Hippocampal formation (tissue), 2 donors: ENCODE data around the gene INTS15.
"Not testable (repeated sequence)": the region's sequence is repeated elsewhere in the genome, so short reads cannot be mapped to it uniquely, and the experiment has no call there.

Experiments used
- DNase-seq, 2 donors: peaks; one replicate each; lab custom pipeline; 2025; lab: John Stamatoyannopoulos, UW

Gene INTS15

DNA sequence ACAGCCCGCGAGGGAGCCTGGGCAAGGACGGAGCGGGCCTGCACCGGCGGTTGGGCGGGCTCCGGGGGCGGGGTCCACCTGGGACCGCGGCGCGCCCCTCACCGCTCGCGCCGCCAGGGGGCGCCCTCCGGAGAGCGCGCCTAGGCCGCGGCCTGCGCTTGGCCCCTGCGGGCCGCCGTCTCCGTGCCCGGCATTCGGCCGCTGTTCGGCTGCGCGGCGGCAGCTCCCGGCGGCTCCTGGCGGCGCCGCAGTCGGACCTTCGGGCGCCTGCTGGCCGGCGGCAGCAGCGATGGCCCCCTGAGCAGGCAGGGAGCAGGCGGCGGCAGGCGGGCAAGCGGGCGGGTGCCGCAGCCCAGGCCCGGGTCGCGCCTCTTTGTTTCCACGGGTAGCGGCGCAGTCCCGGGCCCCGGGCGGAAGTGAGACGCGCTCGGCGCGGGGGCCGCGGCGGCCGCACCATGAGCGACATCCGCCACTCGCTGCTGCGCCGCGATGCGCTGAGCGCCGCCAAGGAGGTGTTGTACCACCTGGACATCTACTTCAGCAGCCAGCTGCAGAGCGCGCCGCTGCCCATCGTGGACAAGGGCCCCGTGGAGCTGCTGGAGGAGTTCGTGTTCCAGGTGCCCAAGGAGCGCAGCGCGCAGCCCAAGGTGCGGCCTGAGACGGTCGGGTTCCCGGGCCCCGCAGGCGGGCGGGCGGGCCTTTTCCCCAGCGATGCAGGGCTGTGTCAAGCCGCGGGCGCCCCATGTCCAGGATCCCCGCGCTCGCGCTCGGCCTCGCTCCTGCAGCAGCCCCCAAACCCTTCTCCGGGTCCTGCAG lies at the start of gene INTS15:
INTS15 (plus strand) TSS at position 193 of the 816 bp plus-strand sequence; CDS start at position 456, 263 bp downstream.
- DNase-seq, result peak; percentile 57 to 66

DNA sequence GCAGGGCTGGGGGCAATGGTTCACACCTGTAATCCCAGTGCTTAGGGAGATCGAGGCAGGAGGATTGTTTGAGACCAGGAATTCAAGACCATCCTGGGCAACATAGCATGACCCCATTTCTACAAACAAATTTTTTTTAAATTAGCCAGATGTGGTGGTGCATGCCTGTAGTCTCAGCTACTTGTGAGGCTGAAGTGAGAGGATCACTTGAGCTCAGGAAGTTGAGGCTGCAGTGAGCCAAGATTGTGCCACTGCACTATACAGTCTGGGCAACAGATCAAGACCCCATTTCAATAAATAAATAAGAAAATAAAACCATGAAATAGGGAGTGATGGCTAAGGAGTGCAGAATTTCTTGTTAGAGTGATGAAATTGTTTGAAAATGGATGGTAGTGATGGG lies 47.5 kb upstream of the INTS15 start:
- DNase-seq, result no peak

DNA sequence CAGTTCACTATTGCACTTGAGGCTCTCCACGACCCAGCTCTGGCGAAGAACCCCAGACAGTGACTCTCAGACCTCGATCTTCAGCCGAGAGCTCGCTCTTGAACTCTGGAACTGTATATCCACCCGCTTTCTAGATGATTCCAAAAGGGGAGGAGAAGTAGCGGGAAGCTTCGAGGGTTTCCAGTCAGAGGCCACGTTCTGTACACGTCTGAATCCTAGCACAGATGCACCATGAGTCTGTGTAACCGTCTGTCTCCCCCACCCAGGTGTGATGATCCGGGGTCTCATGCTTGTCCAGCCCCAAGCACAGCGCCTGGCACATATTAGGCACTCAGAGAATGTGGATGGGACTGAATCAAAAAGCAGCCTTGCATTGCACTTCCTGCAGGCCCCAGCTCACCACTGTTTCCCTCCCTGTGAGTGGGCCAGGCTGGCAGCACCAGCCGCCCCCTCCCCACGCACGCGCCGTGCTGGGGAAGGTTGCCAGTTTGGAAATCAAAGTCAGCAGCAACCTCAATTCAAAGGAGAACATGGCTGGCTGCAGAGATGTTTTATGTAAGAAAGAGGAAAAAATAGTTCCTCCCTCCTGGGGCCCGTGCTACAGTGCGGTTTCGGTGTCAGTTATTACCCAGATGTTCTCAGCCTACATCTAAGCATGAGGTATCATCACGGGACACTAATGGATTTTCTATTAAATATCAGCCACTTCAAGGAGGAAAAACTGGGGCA lies 44.3 kb upstream of the INTS15 start:
- no peak for DNase-seq

DNA sequence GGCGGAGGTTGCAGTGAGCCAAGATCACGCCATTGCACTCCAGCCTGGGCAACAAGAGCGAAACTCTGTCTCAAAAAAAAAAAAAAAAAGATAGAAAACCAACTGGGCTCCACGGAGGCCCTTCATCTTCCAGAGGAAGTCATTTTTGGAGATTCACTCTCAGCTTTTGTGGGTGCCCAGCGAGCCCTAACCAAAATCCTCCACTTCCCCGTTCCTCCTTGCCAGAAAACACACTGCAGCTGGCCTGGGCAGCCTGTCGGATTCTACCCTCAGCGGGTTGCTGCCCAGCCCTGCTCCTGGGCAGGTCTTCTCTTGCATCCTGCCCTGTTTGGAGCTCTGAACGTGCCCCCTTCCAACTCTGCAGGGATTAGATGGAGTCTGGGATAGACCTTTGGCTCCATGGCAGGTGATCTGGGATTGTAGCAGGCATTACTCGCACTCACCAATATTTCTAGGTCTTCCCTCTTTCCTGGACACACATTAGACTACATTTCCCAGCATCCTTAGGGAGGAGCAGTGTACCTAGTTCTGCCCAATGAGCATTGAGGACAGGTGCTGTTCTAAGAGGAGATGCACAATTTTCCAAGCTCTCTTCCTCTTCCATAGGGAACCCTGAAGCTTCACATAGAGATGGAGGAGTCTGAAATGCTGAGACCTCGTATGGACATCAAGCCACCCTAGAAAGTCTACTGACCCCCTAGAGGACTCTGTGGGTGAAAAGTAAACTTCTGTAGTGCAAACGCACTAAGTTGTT lies 43.1 kb upstream of the INTS15 start:
- DNase-seq, result no peak

DNA sequence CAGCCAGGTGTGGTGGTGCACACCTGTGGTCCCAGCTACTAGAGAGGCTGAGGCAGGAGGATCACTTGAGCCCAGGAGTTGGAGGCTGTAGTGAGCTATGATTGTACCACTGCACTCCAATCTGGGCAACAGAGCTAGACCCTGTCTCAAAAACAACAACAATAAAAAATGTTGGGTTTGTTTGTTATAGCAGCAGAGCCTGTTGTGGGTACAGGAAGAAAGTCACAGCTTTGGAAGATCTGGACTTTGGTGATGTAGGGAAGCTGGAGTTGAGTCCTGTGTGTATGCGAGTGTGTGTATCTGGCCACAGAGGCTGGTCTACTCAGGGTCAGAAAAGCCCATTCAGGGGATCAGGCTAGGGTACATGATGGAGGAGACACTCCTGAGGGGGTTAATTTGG lies 42.4 kb upstream of the INTS15 start:
- no peak for DNase-seq

DNA sequence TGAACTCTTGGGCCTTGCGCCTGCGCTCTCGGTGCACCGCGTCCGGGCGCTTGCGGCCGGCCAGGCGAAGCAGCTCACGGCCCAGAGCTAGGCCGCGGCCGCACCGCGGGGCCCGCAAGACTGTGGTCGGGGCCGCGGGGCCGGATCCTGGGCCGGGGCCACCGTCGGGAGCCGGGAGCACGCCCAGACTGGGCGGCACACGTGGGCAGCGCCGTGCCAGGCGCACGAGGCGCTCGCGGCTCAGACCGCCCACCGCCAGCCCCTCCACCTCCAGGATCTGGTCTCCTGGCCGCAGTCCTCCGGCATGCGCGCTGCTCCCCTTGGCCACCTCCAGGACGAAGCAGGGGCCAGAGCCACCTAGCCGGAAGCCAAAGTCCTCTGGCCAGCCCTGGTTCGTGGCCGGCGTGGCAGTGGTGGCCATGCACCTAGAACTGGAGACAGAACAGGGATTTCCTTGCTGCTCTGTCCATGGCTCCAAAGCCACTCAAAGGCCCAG lies 38.8 kb upstream of the INTS15 start, which contains the start of gene GRID2IP:
GRID2IP (minus strand) TSS at position 446 of the 496 bp plus-strand sequence; CDS start at position 421, 25 bp downstream.
- DNase-seq, result no peak

DNA sequence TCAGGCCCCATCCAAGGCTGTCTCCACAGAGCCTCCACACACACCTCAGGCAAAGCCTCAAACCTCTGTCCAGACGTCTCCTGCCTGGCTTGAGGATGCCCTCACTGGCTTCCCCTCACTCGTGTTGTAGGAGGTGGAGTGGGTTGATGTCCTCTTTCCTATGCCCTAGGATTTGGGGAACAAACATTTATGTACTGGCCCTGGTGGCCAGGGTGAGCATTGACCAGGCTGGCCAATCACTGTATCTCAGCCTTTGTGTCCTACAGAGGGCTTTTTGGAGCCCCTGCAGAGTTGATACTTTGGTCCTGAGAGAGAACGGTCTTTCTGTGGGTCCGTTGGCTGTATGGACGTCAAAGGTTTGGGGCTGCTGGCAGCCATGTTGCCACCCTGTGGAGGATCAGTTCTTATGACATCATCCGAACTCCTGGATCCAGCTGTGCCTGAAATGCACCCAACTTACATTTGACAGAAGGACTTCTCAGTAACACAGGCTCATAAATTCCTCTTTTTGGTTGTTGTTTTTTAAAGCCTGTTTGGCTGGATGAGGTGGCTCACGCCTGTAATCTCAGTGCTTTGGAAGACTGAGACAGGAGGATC lies 36.3 kb upstream of the INTS15 start:
- DNase-seq, result no peak

DNA sequence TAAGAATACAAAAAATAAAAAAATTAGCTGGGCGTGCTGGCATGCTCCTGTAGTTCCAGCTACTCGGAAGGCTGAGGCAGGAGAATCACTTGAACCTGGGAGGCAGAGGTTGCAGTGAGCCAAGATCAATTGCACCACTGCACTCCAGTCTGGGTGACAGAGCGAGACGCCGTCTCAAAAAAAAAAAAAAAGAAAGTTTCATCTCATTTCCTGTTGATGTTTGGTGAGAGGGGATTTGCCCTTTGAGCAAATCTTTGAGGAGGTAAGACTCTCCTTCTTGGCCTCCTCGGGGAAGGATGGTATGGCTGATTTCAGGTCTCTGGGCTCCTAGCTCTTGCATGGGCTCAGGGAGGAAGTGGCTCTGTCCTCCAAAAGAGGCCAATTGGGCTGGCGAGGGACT lies 35.0 kb upstream of the INTS15 start:
- DNase-seq, result no peak

DNA sequence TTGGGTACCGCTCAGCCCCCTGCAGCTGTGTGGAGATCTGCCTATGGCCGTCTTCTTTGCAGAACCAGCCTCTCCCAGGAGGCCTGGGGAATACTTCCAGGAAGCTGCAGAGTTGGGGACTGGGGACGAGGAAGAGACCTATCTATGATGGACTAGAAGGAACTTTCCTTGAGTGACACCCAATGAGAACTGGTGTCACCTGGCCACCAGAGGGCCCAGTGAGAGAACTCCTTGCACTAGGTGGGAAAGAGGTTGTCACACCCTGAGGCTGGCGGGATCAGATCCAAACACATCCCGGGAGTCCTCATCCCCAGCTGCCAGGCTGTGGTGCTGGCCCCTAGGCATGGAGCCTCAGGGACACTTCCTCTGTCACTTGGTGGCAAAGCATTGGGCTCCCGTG lies 33.6 kb upstream of the INTS15 start:
- DNase-seq, result no peak

DNA sequence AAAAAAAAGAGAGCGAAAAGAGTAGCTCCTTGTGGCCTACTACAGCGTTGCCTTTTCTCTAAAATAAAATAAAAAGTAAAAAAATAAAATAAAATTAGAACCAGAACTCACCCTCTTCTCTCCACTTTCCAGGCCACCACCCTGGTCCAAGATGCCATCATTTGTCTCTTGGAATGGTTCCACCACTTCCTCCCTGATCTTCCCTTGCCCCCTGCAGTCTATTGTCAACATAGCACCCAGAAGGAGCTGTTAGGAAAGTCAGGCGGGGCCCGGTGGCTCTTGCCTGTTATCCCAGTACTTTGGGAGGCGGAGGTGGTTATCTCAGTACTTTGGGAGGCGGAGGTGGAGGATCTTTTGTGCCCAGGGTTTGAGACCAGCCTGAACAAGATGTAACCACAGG lies 31.0 kb upstream of the INTS15 start:
- DNase-seq, result no peak

DNA sequence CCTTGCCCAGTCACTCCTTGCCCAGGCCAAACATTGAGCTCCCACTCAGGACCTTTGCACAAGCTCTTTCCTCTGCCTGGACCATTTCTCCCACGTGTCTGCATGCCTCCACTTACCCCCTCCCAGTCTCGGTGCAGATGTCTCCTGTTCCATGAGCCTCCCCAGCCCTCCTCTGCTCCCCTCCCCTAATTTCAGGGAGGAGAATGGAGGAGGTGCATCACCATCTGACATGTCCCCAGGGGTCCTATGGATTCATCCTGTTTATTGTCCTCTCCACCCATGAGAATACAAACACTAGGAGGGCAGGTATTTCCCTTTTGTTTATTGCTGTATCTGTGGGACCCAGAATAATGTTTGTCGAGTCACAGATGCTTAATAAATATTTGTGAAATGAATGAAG lies 29.9 kb upstream of the INTS15 start:
- no peak for DNase-seq

DNA sequence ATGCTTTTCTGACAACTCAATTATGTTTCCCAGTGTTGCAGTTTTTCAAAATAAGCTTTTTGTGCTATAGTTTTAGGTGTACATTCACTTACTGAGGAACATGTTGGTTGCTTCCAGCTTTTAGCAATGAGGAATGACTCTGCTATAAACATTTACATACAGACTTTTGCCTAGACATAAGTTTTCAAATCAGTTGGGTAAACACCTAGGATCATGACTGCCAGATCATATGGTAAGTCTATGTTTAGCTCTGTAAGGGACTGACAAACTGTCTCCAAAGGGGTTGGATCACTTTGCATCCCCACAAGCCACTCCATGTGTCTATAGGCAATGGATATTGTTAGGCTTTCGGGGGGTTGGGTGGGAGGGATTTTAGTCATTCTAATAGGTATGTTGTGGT lies 27.7 kb upstream of the INTS15 start:
- no peak for DNase-seq

DNA sequence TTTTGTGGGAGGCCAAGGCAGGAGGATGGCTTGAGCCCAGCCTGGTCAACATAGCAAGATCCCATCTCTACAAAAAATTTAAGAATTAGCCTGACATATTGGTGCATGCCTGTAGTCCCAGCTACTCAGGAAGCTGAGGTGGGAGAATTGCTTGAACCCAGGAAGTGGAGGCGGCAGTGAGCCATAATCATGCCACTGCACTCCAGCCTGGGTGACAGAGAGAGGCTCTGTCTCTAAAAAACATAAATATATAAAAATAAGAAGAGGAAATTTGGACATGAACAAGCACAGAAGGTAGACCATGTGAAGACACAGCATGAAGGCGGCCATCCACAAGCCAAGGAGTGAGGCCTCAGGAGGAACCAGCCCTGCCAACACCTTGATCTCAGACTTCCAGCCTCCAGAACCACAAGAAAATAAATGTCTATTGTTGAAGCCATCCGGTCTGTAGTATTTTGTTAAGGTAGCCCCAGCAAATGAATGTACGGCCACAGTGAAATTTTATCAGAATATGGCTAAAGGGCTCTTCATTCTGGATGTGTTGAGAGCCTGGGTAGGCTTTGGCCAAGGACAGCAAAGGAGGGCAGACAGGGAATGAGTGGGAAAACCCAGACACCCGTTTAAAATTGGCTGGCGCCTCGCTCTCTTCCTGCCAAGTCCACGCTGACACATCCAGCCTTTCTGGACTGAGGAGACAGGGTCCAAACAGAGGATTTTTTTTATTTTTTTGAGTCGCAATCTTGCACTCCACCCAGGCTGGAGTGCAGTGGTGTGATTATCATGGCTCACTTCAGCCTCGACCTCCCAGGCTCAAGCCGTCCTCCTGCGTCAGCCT lies 25.7 kb upstream of the INTS15 start:
- no peak for DNase-seq

DNA sequence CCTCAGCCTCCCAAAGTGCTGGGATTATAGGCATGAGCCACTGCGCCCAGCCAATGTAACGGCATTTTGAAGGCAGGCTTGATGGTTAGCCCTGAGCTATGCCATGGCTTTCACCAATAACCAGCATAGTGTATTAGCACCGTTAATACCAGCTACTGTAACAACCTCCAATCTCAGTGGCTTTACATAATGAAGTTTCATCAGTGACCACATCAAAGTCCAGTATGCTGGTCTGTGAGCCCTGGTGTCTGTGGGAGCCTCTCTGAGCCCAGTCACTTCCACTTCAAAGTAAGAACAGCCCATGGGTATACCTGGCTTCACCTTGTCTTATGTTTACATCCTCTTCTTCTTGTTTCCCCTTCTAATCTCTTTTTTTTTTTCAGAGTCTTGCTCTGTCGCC lies 24.2 kb upstream of the INTS15 start:
- DNase-seq, result no peak

DNA sequence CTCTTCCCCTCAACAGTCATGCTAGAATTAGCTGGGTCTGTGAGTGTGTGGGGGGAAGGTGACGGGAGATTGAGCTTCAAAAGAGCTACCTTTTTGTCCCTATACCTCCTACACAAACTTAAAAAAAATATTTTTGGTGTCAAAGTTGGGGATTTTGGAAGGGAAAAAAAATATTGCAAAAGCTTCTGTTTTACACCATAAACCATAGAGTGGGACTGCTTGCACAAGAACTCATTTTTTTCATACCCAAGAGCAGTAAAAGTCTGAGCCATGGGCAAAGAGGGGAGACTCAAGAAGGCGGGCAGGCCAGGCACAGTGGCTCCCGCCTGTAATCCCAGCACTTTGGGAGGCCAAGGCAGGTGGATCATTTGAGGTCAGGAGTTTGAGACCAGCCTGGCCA lies 21.9 kb upstream of the INTS15 start:
- DNase-seq, result no peak

DNA sequence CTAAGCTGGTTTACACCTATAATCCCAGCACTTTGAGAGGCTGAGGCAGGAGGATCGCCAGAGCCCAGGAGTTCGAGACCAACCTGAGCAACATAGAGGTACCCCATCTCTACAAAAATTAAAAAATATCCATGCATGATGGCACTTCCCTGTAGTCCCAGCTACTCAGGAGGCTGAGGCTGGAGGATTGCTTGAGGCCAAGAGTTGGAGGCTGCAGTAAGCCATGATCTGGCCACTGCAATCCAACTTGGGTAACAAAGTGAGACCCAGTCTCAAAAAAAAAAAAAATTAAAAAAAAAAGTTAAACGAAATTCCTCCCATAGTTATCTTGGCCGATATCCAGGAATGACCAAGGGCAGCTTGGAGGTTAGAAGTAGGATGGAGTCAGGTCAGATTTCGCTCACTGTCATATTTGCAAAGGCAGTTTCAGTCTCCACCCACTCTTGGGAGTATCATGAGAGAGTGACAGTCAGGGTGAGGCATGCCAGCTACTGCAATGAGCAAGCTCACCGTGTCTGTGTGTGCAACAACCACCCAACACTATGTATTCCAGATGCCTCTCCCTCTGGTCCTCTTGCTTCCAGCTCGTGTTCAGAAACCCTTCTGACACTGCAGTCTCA lies 18.6 kb upstream of the INTS15 start:
- DNase-seq, result no peak

DNA sequence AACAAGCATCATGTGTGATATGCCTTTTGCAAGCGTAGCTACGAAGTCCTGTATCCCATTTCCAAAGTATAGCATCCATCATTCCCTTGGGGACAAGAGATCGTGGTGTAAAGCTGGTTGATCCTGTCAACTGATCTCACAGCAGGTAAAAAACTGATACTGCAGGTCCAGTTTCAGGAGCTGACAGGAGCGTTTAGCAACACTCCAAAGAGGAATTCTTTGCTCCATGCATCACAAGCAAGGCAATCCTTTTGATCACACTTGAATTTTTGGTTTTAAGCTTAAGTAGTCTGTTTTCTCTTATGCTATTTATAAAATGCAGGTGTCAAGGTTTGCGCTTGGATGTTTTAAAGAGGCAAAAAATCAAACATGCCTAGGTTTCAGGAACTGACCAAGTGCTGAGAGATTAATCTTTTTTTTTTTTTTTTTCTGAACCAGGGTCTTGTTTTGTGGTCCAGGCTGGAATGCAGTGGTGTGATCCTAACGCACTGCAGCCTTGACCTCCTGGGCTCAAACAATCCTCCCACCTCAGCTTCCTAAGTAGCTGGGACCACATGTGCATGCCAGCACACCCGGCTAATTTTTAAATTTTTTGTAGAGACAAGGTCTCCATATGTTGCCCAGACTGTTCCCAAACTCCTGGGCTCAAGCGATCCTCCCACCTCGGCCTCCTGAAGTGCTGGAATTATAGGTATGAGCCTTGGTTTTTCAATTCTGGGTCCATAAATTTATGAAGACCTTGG lies 14.4 kb upstream of the INTS15 start:
- DNase-seq, result no peak

DNA sequence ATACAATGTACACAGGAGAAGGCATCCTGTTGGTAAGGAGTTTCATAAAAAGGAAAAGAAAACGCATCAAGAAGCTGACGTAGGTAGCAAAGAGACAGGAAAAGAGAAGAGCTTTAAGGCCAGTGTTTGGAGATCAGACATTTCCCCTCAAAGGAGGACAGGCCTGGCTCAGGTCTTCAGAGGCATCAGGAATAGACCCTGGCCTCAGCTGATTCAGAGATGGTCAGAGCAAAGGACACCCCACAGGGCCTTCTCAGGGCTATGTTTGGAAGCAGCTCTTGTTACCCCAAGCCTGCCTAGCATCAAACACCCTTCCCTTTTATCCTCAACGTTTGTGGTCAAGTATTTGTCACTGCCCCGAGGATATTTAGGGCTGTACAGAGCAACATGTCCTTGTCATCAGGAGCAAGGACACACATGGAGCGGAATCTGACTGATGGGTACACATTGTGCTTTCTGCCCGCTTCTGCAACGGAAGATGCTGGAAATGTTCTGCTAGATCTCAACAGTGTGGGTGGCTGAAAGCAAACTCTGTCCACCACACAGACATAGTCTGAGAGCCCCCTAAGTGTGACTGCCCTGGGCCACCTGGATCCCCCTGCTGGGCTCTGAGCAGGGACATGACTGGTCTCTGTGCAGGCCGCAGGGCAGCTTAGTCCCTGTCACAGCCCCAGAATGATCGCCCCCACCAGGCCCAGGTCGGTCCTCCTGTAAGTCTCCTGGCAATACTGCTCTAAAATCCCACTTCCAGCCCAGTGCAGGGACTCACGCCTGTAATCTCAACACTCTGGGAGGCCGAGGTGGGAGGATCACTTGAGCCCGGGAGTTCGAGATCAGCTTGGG lies 13.6 kb upstream of the INTS15 start:
- DNase-seq, result no peak

DNA sequence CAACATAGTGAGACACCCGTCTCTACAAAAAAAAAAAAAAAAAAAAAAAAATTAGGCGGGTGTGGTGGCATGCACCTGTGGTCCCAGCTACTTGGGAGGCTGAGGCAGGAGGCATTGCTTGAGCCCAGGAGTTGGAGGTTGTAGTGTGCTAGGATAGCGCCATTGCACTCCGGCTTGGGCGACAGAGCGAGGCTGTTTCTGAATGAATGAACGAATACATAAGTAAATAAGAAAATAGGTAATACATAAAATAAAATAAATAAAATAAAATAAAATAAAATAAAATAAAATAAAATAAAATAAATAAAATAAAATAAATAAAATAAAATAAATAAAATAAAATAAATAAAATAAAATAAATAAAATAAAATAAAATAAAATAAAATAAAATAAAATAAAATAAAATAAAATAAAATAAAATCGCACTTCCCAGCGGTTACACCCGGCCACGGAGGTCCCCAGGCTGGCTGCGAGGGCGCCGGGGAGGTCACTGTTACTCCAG lies 12.9 kb upstream of the INTS15 start:
- not testable (repeated sequence) for DNase-seq
